IPS-NIHi11 (cell line): ENCODE results near the gene N4BP2.
"Not testable (repeated sequence)": the region's sequence is repeated elsewhere in the genome, so short reads cannot be mapped to it uniquely, and the experiment has no call there.

Experiments used
- DNase-seq: peaks from one replicate; pipeline ENCODE4 v3.0.0; 2012; ENCODE audit warnings: mixed read lengths, low spot score

The N4BP2 gene

GRCh38 chr4:40087799-40088366, 31.2 kb downstream of the N4BP2 start:
- no peak for DNase-seq

- DNase-seq: not testable (repeated sequence)
Observed at GRCh38 chr4:40093400-40093799, 36.8 kb downstream of the N4BP2 start.

GRCh38 chr4:40099010-40099409, 42.4 kb downstream of the N4BP2 start:
- no peak for DNase-seq

GRCh38 chr4:40107150-40107549, 50.5 kb downstream of the N4BP2 start:
- DNase-seq: not testable (repeated sequence)

GRCh38 chr4:40112027-40112792, 55.6 kb downstream of the N4BP2 start:
- DNase-seq: no peak

- no peak for DNase-seq
Observed at GRCh38 chr4:40114206-40114605, 57.6 kb downstream of the N4BP2 start.

GRCh38 chr4:40118861-40119260, 62.2 kb downstream of the N4BP2 start:
- no peak for DNase-seq

GRCh38 chr4:40119344-40119743, 62.7 kb downstream of the N4BP2 start:
- no peak for DNase-seq

GRCh38 chr4:40121515-40121914, 64.9 kb downstream of the N4BP2 start:
- DNase-seq: no peak

- DNase-seq: no peak
Observed at GRCh38 chr4:40122941-40123340, 66.3 kb downstream of the N4BP2 start.

GRCh38 chr4:40124690-40125089, 68.0 kb downstream of the N4BP2 start:
- no peak for DNase-seq

- no peak for DNase-seq
Observed at GRCh38 chr4:40130401-40131036, 73.9 kb downstream of the N4BP2 start.

- no peak for DNase-seq
Observed at GRCh38 chr4:40132816-40133215, 76.2 kb downstream of the N4BP2 start.

GRCh38 chr4:40134206-40134917, 77.7 kb downstream of the N4BP2 start:
- DNase-seq: peak; percentile 21

GRCh38 chr4:40136202-40136601, 79.6 kb downstream of the N4BP2 start:
- DNase-seq: not testable (repeated sequence)

GRCh38 chr4:40140196-40140595, 83.5 kb downstream of the N4BP2 start:
- DNase-seq: no peak

GRCh38 chr4:40140597-40140996, 83.9 kb downstream of the N4BP2 start:
- DNase-seq: not testable (repeated sequence)

- no peak for DNase-seq
Observed at GRCh38 chr4:40143926-40144508, 87.4 kb downstream of the N4BP2 start.

GRCh38 chr4:40144716-40145115, 88.1 kb downstream of the N4BP2 start:
- no peak for DNase-seq

GRCh38 chr4:40147490-40147889, 90.8 kb downstream of the N4BP2 start:
- DNase-seq: not testable (repeated sequence)

- DNase-seq: peak; percentile 64
Observed at GRCh38 chr4:40149960-40150385, 93.3 kb downstream of the N4BP2 start.

GRCh38 chr4:40150932-40151331, 94.3 kb downstream of the N4BP2 start:
- no peak for DNase-seq
